Tibial nerve (tissue), 4 donors: Measurements from ENCODE around the gene NAT10. TPM values are rescaled to one million over a fixed set of nuclear protein-coding genes. Genes with fewer than 3 reads are reported as not detected.

Experiments used
- DNase-seq, 2 donors: peaks; one replicate each; pipeline ENCODE4 v3.0.0-alpha.2; 2019; ENCODE audit warnings: low spot score in 2 of 2
- H3K27ac ChIP-seq, 4 donors: fragments of 200-600 bp; sonication (generic) in 3 of 4; one replicate each; pipeline ENCODE4 v1.5.1; 2017 to 2019; ENCODE audit warnings: mild to moderate bottlenecking in 1 of 4
- H3K27me3 ChIP-seq, 2 donors: fragments of 200-600 bp; sonication (generic) in 1 of 2; one replicate each; pipeline versions ENCODE4 v1.5.1 to v1.6.0; 2017 to 2019
- H3K36me3 ChIP-seq, 3 donors: fragments of 200-600 bp; sonication (generic); one replicate each; pipeline ENCODE4 v1.5.1; 2018 to 2019
- H3K4me1 ChIP-seq, 4 donors: fragments of 200-600 bp; sonication (generic) in 3 of 4; one replicate each; pipeline ENCODE4 v1.5.1; 2017 to 2019
- H3K4me3 ChIP-seq, 4 donors: fragments of 200-600 bp; sonication (generic) in 3 of 4; one replicate each; pipeline ENCODE4 v1.5.1; 2017 to 2019; ENCODE audit warnings: mild to moderate bottlenecking in 1 of 4, moderate library complexity in 1 of 4
- H3K9me3 ChIP-seq, 4 donors: fragments of 200-600 bp; sonication (generic) in 3 of 4; one replicate each; pipeline ENCODE4 v1.5.1; 2017 to 2019
- CTCF ChIP-seq, 5 experiments: fragments of 200-600 bp in 3 of 5; fragments of 450-650 bp in 2 of 5; sonication (generic) in 3 of 5; IDR thresholded peaks; one replicate each; pipeline ENCODE4 v1.5.1; 2016 to 2019; ENCODE audit warnings: antibody characterized with exemption in 5 of 5, mild to moderate bottlenecking in 3 of 5, moderate library complexity in 2 of 5
- EP300 ChIP-seq, 2 donors: sonication (generic); formaldehyde crosslinking; IDR thresholded peaks; one replicate each; pipeline ENCODE4 v1.6.1; 2017; ENCODE audit warnings: antibody characterized with exemption in 2 of 2, mild to moderate bottlenecking in 1 of 2
- POLR2A ChIP-seq, 2 donors: fragments of 450-650 bp; IDR thresholded peaks; one replicate each; pipeline ENCODE4 v1.6.1; 2017; ENCODE audit warnings: antibody characterized with exemption in 2 of 2, mild to moderate bottlenecking in 2 of 2, moderate library complexity in 2 of 2
- WGBS, 2 donors: methylation state at CpG; one replicate each; pipeline ENCODE4 v1.1.5; 2018; 5-methylcytosine and 5-hydroxymethylcytosine counted together
- total RNA-seq, 4 donors: library from RNA; depleted of rRNA; stranded (reverse); fragments of >200 nt; gene quantifications; one replicate each; pipeline ENCODE4 v1.1.0, GENCODE V29; 2016

The NAT10 gene
- total RNA-seq, 4 donors from 2014 or later, result 34.3 to 41.4 (median 38.7) TPM

GRCh38 chr11:34143048-34143447 is 37.6 kb downstream of the NAT10 start:
- no peak for DNase-seq
- Histone ChIP-seq H3K9me3 (no peaks in the 10 kb centered on the region), H3K36me3 (peaks cover 0 to 100% (median 42%) of the 10 kb centered on the region in 3 donors), H3K4me1 (no peaks in the 10 kb centered on the region), H3K27me3 (no peaks in the 10 kb centered on the region), H3K4me3 (no peak overlapping the region), H3K27ac (no peak overlapping the region)
- 53 to 80% methylated on average over 2 of the region's 2 CpGs for WGBS, 2 donors
- TF ChIP-seq POLR2A (IDR thresholded peaks at IDR 0.05), result no peak
- TF ChIP-seq CTCF (IDR thresholded peaks at IDR 0.05), result no peak
- TF ChIP-seq EP300 (IDR thresholded peaks at IDR 0.05), result no peak

GRCh38 chr11:34145073-34145472 is 39.6 kb downstream of the NAT10 start:
- Histone ChIP-seq H3K27me3 (no peaks in the 10 kb centered on the region), H3K9me3 (no peaks in the 10 kb centered on the region), H3K4me1 (peaks cover 0 to 3% (median 0%) of the 10 kb centered on the region in 4 donors), H3K27ac (no peak overlapping the region), H3K36me3 (peaks cover 0 to 100% (median 32%) of the 10 kb centered on the region in 3 donors), H3K4me3 (no peak overlapping the region)
- TF ChIP-seq CTCF (IDR thresholded peaks at IDR 0.05) (no peak), POLR2A (IDR thresholded peaks at IDR 0.05) (no peak), EP300 (IDR thresholded peaks at IDR 0.05) (no peak)
- 73 to 81% methylated on average over 5 of the region's 5 CpGs for WGBS, 2 donors
- DNase-seq, result no peak

GRCh38 chr11:34145847-34146381 is 40.5 kb downstream of the NAT10 start:
- 67 to 82% methylated on average over 8 of the region's 8 CpGs for WGBS, 2 donors
- H3K4me3 ChIP-seq, result no peak overlapping the region
- TF ChIP-seq CTCF (IDR thresholded peaks at IDR 0.05), result no peak
- TF ChIP-seq EP300 (IDR thresholded peaks at IDR 0.05), result no peak
- TF ChIP-seq POLR2A (IDR thresholded peaks at IDR 0.05), result no peak
- DNase-seq, result no peak
- H3K27me3 ChIP-seq, result no peaks in the 10 kb centered on the region
- H3K9me3 ChIP-seq, result no peaks in the 10 kb centered on the region
- no peak overlapping the region for H3K27ac ChIP-seq
- peaks cover 0 to 99% (median 24%) of the 10 kb centered on the region in 3 donors for H3K36me3 ChIP-seq
- peaks cover 0 to 11% (median 3%) of the 10 kb centered on the region in 4 donors for H3K4me1 ChIP-seq

GRCh38 chr11:34146411-34146810 is 41.0 kb downstream of the NAT10 start:
- H3K4me3 ChIP-seq, result no peak overlapping the region
- H3K27ac ChIP-seq, result no peak overlapping the region
- no peaks in the 10 kb centered on the region for H3K9me3 ChIP-seq
- H3K4me1 ChIP-seq, result peaks cover 0 to 16% (median 3%) of the 10 kb centered on the region in 4 donors
- peaks cover 0 to 99% (median 23%) of the 10 kb centered on the region in 3 donors for H3K36me3 ChIP-seq
- DNase-seq, result no peak
- H3K27me3 ChIP-seq, result no peaks in the 10 kb centered on the region
- WGBS, 2 donors, result 94% methylated on average over 12 of the region's 12 CpGs
- no peak for TF ChIP-seq CTCF (IDR thresholded peaks at IDR 0.05)
- no peak for TF ChIP-seq POLR2A (IDR thresholded peaks at IDR 0.05)
- no peak for TF ChIP-seq EP300 (IDR thresholded peaks at IDR 0.05)

- H3K27ac ChIP-seq, result no peak overlapping the region
- peaks cover 0 to 16% (median 3%) of the 10 kb centered on the region in 4 donors for H3K4me1 ChIP-seq
- H3K36me3 ChIP-seq, result peaks cover 0 to 99% (median 23%) of the 10 kb centered on the region in 3 donors
- H3K27me3 ChIP-seq, result no peaks in the 10 kb centered on the region
- H3K9me3 ChIP-seq, result no peaks in the 10 kb centered on the region
- 84% methylated on average over 5 of the region's 5 CpGs for WGBS, 2 donors
- TF ChIP-seq CTCF (IDR thresholded peaks at IDR 0.05) (no peak), POLR2A (IDR thresholded peaks at IDR 0.05) (no peak)
- DNase-seq, result no peak
- no peak overlapping the region for H3K4me3 ChIP-seq
These were observed 41.4 kb downstream of the NAT10 start for GRCh38 chr11:34146866-34147265.
